WTC11 (cell line): ENCODE data around the gene AK5. TPM values are rescaled to one million over a fixed set of nuclear protein-coding genes. Genes with fewer than 3 reads are reported as not detected.

Experiments
- ATAC-seq: fragments of 200-7000 bp; cut with Tn5 transposase; 2 replicates; pipeline ENCODE4 v1.10.0; 2021; ENCODE audit warnings: mild to moderate bottlenecking, moderate library complexity
- CTCF ChIA-PET: fragments of 300-600 bp; sonication (Branson Sonifier 250); formaldehyde crosslinking; loops from one replicate; lab custom pipeline; 2021; ENCODE audit warnings: antibody characterized with exemption; lab: Charles Lee
- POLR2A ChIA-PET: fragments of 350-600 bp; sonication (Branson Sonifier 250); formaldehyde crosslinking; loops from one replicate; lab custom pipeline; 2021; ENCODE audit warnings: antibody characterized with exemption; lab: Charles Lee
- DNase-seq: peaks from one replicate; pipeline ENCODE4 v3.0.0; 2021; ENCODE audit warnings: low spot score
- H3K27ac Mint-ChIP-seq: 2 replicates; pipeline ENCODE4 v1.8.0; 2021; ENCODE audit warnings: mixed read lengths
- H3K27me3 Mint-ChIP-seq: 2 replicates; pipeline ENCODE4 v1.8.0; 2021; ENCODE audit warnings: low read depth, mild to moderate bottlenecking, moderate library complexity, mixed read lengths
- H3K36me3 Mint-ChIP-seq: 2 replicates; pipeline ENCODE4 v1.8.0; 2021; ENCODE audit warnings: mixed read lengths
- H3K4me1 Mint-ChIP-seq: 2 replicates; pipeline ENCODE4 v1.8.0; 2022; ENCODE audit warnings: mixed read lengths
- H3K4me3 Mint-ChIP-seq: 2 replicates; pipeline ENCODE4 v1.8.0; 2021; ENCODE audit warnings: mild to moderate bottlenecking, moderate library complexity, mixed read lengths
- H3K9me3 Mint-ChIP-seq: 2 replicates; pipeline ENCODE4 v1.8.0; 2021; ENCODE audit warnings: mixed read lengths
- CREB1 ChIP-seq: sonication (generic); formaldehyde crosslinking; IDR thresholded peaks from 2 replicates; pipeline ENCODE4 v1.8.0; 2023; ENCODE audit warnings: mild to moderate bottlenecking, missing genetic modification reagents
- HMGA2 ChIP-seq: fragments of 250-450 bp; sonication (Bioruptor Pico); IDR thresholded peaks from 2 replicates; pipeline ENCODE4 v1.4.0; 2021; ENCODE audit warnings: mild to moderate bottlenecking, moderate library complexity
- JAZF1 ChIP-seq: fragments of 250-450 bp; sonication (Bioruptor Pico); IDR thresholded peaks from 2 replicates; pipeline ENCODE4 v1.9.0; 2021; ENCODE audit warnings: moderate library complexity, mild to moderate bottlenecking, inconsistent platforms
- NFATC4 ChIP-seq: fragments of 250-450 bp; sonication (Bioruptor Pico); IDR thresholded peaks from 2 replicates; pipeline ENCODE4 v1.9.0; 2021; ENCODE audit warnings: mild to moderate bottlenecking
- NFYB ChIP-seq: sonication (generic); formaldehyde crosslinking; conservative IDR thresholded peaks from 2 replicates; pipeline ENCODE4 v1.8.0; 2022; ENCODE audit warnings: low read depth, missing genetic modification reagents
- RELA ChIP-seq: sonication (generic); formaldehyde crosslinking; IDR thresholded peaks from 2 replicates; pipeline ENCODE4 v1.8.1; 2022; ENCODE audit warnings: missing genetic modification reagents, mild to moderate bottlenecking, borderline replicate concordance
- SMAD3 ChIP-seq: sonication (generic); formaldehyde crosslinking; IDR thresholded peaks from 2 replicates; pipeline ENCODE4 v1.8.0; 2022; ENCODE audit warnings: missing genetic modification reagents, mild to moderate bottlenecking, borderline replicate concordance
- TEAD1 ChIP-seq: sonication (generic); formaldehyde crosslinking; IDR thresholded peaks from 2 replicates; pipeline ENCODE4 v1.8.0; 2022; ENCODE audit warnings: mild to moderate bottlenecking, missing genetic modification reagents
- TEAD4 ChIP-seq: sonication (generic); formaldehyde crosslinking; IDR thresholded peaks from 2 replicates; pipeline ENCODE4 v1.8.0; 2022; ENCODE audit warnings: mild to moderate bottlenecking, missing genetic modification reagents
- ZNF121 ChIP-seq: sonication (generic); formaldehyde crosslinking; IDR thresholded peaks from 2 replicates; pipeline ENCODE4 v1.8.0; 2023; ENCODE audit warnings: missing genetic modification reagents
- ZNF232 ChIP-seq: sonication (generic); formaldehyde crosslinking; IDR thresholded peaks from 2 replicates; pipeline ENCODE4 v1.8.0; 2022; ENCODE audit warnings: mild to moderate bottlenecking, missing genetic modification reagents
- ZNF396 ChIP-seq: fragments of 250-450 bp; sonication (Bioruptor Pico); IDR thresholded peaks from 2 replicates; pipeline ENCODE4 v1.8.0; 2021; ENCODE audit warnings: mild to moderate bottlenecking, moderate library complexity, borderline replicate concordance
- ZNF423 ChIP-seq: fragments of 250-450 bp; sonication (Bioruptor Pico); IDR thresholded peaks from 2 replicates; pipeline ENCODE4 v2.1.2; 2022; ENCODE audit warnings: mild to moderate bottlenecking, moderate library complexity
- total RNA-seq: library from RNA; stranded (reverse); gene quantifications from 3 replicates; pipeline ENCODE4 v1.2.3, GENCODE V29; 2021
- TF ChIP-seq, protein P1 (sequence below): sonication (generic); formaldehyde crosslinking; IDR thresholded peaks from 2 replicates; pipeline ENCODE4 v1.8.0; 2022; ENCODE audit warnings: mild to moderate bottlenecking, missing genetic modification reagents
- TF ChIP-seq, protein P2 (sequence below): sonication (generic); formaldehyde crosslinking; IDR thresholded peaks from 2 replicates; pipeline ENCODE4 v1.8.1; 2022; ENCODE audit warnings: missing genetic modification reagents, borderline replicate concordance
- TF ChIP-seq, protein P3 (sequence below): sonication (generic); formaldehyde crosslinking; IDR thresholded peaks from 2 replicates; pipeline ENCODE4 v1.8.0; 2022; ENCODE audit warnings: mild to moderate bottlenecking, missing genetic modification reagents
- TF ChIP-seq, protein P4 (sequence below): sonication (generic); formaldehyde crosslinking; IDR thresholded peaks from 2 replicates; pipeline ENCODE4 v1.8.0; 2023; ENCODE audit warnings: missing genetic modification reagents
- TF ChIP-seq, protein P5 (sequence below): sonication (generic); formaldehyde crosslinking; IDR thresholded peaks from 2 replicates; pipeline ENCODE4 v1.8.1; 2023; ENCODE audit warnings: mild to moderate bottlenecking, moderate library complexity, missing genetic modification reagents
- TF ChIP-seq, protein P6 (sequence below): fragments of 250-450 bp; sonication (Bioruptor Pico); IDR thresholded peaks from 2 replicates; pipeline ENCODE4 v1.9.0; 2021; ENCODE audit warnings: mild to moderate bottlenecking, borderline replicate concordance
- TF ChIP-seq, protein P7 (sequence below): fragments of 250-450 bp; sonication (Bioruptor Pico); IDR thresholded peaks from 2 replicates; pipeline ENCODE4 v1.9.0; 2021; ENCODE audit warnings: mild to moderate bottlenecking
- TF ChIP-seq, protein P8 (sequence below): sonication (generic); formaldehyde crosslinking; IDR thresholded peaks from 2 replicates; pipeline ENCODE4 v1.8.1; 2023; ENCODE audit warnings: mild to moderate bottlenecking, missing genetic modification reagents, borderline replicate concordance

Gene AK5
- total RNA-seq, 1 experiment from 2014 or later, result 3.0 TPM

DNA sequence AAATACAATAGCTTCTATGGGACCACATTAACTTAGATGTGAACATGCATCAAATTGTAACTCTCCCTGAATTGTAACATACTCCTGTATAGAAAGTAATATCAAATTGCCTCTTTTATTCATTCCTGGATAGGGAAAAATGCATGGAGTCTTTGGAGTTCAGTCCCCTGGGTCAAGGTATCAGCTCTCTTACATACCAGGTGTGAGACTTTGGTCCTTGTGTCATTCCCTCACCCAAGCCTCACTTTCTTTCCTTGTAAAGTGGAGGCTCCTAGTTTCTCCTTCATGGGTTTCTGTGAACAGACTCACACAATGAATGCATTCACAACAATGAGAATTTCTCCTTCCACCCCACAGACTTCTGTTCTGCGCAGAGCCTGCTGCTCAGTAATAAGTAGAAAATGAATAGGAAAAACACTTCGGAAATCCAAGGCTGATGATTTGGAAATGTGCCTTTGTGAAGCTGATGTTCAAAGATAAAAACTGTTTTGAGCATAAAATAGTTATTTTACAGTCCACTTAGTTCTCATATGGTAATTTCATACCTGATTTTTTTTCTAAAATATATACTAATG is 185.3 kb downstream of the AK5 start:
- H3K27ac Mint-ChIP-seq, result no peak overlapping the region
- ATAC-seq, result no peak
- POLR2A ChIA-PET, result no interaction called here
- CTCF ChIA-PET, result no interaction called here
- H3K4me3 Mint-ChIP-seq, result no peak overlapping the region
- H3K9me3 Mint-ChIP-seq, result no peaks in the 10 kb centered on the region
- no peak for DNase-seq
- H3K36me3 Mint-ChIP-seq, result no peaks in the 10 kb centered on the region
- TF ChIP-seq TEAD1 (CRISPR knock-in tag), result no peak
- no peak for TF ChIP-seq TEAD4 (CRISPR knock-in tag)
- no peak for TF ChIP-seq ZNF423 (CRISPR knock-in tag)
- no peak for TF ChIP-seq ZNF396 (CRISPR knock-in tag)
- TF ChIP-seq SMAD3 (CRISPR knock-in tag), result no peak
- TF ChIP-seq, protein P1, sequence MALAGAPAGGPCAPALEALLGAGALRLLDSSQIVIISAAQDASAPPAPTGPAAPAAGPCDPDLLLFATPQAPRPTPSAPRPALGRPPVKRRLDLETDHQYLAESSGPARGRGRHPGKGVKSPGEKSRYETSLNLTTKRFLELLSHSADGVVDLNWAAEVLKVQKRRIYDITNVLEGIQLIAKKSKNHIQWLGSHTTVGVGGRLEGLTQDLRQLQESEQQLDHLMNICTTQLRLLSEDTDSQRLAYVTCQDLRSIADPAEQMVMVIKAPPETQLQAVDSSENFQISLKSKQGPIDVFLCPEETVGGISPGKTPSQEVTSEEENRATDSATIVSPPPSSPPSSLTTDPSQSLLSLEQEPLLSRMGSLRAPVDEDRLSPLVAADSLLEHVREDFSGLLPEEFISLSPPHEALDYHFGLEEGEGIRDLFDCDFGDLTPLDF (CRISPR knock-in tag), result no peak
- TF ChIP-seq, protein P2, sequence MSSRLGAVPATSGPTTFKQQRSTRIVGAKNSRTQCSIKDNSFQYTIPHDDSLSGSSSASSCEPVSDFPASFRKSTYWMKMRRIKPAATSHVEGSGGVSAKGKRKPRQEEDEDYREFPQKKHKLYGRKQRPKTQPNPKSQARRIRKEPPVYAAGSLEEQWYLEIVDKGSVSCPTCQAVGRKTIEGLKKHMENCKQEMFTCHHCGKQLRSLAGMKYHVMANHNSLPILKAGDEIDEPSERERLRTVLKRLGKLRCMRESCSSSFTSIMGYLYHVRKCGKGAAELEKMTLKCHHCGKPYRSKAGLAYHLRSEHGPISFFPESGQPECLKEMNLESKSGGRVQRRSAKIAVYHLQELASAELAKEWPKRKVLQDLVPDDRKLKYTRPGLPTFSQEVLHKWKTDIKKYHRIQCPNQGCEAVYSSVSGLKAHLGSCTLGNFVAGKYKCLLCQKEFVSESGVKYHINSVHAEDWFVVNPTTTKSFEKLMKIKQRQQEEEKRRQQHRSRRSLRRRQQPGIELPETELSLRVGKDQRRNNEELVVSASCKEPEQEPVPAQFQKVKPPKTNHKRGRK (CRISPR knock-in tag), result no peak
- no peak for TF ChIP-seq ZNF232 (CRISPR knock-in tag)
- TF ChIP-seq, protein P3, sequence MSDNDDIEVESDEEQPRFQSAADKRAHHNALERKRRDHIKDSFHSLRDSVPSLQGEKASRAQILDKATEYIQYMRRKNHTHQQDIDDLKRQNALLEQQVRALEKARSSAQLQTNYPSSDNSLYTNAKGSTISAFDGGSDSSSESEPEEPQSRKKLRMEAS (CRISPR knock-in tag), result no peak
- TF ChIP-seq, all 79 proteins: peak for 0
- Mint-ChIP-seq H3K27me3 (no peaks in the 10 kb centered on the region), H3K4me1 (no peaks in the 10 kb centered on the region)

DNA sequence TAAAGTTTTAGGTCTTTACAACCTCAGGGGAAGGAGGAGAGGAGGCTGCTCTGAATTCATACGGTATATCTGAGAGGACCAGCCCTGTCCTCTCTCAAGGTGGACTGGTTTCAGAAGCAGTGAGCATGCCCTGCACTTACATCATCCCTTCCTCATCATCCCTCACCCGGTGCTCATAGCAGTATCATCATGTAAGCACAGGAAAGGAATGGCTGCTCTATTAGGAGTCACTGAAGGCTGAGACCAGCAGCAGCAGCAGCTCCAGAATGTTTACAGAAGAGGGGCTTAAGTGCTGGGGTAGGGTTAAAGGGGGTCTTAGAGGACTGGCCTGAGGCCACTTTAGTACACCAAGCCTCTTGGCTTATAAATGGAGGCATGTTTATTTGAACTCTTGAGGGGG is 185.9 kb downstream of the AK5 start:
- CTCF ChIA-PET, result no interaction called here
- TF ChIP-seq, protein P4, sequence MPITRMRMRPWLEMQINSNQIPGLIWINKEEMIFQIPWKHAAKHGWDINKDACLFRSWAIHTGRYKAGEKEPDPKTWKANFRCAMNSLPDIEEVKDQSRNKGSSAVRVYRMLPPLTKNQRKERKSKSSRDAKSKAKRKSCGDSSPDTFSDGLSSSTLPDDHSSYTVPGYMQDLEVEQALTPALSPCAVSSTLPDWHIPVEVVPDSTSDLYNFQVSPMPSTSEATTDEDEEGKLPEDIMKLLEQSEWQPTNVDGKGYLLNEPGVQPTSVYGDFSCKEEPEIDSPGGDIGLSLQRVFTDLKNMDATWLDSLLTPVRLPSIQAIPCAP (CRISPR knock-in tag), result no peak
- TF ChIP-seq ZNF423 (CRISPR knock-in tag), result no peak
- no peak for TF ChIP-seq RELA (CRISPR knock-in tag)
- TF ChIP-seq HMGA2, result no peak
- TF ChIP-seq, protein P5, sequence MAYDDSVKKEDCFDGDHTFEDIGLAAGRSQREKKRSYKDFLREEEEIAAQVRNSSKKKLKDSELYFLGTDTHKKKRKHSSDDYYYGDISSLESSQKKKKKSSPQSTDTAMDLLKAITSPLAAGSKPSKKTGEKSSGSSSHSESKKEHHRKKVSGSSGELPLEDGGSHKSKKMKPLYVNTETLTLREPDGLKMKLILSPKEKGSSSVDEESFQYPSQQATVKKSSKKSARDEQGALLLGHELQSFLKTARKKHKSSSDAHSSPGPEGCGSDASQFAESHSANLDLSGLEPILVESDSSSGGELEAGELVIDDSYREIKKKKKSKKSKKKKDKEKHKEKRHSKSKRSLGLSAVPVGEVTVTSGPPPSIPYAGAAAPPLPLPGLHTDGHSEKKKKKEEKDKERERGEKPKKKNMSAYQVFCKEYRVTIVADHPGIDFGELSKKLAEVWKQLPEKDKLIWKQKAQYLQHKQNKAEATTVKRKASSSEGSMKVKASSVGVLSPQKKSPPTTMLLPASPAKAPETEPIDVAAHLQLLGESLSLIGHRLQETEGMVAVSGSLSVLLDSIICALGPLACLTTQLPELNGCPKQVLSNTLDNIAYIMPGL (CRISPR knock-in tag), result no peak
- TF ChIP-seq NFYB (CRISPR knock-in tag), result no peak
- TF ChIP-seq, protein P6, sequence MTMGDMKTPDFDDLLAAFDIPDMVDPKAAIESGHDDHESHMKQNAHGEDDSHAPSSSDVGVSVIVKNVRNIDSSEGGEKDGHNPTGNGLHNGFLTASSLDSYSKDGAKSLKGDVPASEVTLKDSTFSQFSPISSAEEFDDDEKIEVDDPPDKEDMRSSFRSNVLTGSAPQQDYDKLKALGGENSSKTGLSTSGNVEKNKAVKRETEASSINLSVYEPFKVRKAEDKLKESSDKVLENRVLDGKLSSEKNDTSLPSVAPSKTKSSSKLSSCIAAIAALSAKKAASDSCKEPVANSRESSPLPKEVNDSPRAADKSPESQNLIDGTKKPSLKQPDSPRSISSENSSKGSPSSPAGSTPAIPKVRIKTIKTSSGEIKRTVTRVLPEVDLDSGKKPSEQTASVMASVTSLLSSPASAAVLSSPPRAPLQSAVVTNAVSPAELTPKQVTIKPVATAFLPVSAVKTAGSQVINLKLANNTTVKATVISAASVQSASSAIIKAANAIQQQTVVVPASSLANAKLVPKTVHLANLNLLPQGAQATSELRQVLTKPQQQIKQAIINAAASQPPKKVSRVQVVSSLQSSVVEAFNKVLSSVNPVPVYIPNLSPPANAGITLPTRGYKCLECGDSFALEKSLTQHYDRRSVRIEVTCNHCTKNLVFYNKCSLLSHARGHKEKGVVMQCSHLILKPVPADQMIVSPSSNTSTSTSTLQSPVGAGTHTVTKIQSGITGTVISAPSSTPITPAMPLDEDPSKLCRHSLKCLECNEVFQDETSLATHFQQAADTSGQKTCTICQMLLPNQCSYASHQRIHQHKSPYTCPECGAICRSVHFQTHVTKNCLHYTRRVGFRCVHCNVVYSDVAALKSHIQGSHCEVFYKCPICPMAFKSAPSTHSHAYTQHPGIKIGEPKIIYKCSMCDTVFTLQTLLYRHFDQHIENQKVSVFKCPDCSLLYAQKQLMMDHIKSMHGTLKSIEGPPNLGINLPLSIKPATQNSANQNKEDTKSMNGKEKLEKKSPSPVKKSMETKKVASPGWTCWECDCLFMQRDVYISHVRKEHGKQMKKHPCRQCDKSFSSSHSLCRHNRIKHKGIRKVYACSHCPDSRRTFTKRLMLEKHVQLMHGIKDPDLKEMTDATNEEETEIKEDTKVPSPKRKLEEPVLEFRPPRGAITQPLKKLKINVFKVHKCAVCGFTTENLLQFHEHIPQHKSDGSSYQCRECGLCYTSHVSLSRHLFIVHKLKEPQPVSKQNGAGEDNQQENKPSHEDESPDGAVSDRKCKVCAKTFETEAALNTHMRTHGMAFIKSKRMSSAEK (CRISPR knock-in tag), result no peak
- TF ChIP-seq CREB1, result no peak
- TF ChIP-seq ZNF121 (CRISPR knock-in tag), result no peak
- TF ChIP-seq, protein P7, sequence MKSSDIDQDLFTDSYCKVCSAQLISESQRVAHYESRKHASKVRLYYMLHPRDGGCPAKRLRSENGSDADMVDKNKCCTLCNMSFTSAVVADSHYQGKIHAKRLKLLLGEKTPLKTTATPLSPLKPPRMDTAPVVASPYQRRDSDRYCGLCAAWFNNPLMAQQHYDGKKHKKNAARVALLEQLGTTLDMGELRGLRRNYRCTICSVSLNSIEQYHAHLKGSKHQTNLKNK (CRISPR knock-in tag), result no peak
- TF ChIP-seq ZNF396 (CRISPR knock-in tag), result no peak
- TF ChIP-seq NFATC4 (CRISPR knock-in tag), result no peak
- no peak for TF ChIP-seq JAZF1
- TF ChIP-seq, protein P8, sequence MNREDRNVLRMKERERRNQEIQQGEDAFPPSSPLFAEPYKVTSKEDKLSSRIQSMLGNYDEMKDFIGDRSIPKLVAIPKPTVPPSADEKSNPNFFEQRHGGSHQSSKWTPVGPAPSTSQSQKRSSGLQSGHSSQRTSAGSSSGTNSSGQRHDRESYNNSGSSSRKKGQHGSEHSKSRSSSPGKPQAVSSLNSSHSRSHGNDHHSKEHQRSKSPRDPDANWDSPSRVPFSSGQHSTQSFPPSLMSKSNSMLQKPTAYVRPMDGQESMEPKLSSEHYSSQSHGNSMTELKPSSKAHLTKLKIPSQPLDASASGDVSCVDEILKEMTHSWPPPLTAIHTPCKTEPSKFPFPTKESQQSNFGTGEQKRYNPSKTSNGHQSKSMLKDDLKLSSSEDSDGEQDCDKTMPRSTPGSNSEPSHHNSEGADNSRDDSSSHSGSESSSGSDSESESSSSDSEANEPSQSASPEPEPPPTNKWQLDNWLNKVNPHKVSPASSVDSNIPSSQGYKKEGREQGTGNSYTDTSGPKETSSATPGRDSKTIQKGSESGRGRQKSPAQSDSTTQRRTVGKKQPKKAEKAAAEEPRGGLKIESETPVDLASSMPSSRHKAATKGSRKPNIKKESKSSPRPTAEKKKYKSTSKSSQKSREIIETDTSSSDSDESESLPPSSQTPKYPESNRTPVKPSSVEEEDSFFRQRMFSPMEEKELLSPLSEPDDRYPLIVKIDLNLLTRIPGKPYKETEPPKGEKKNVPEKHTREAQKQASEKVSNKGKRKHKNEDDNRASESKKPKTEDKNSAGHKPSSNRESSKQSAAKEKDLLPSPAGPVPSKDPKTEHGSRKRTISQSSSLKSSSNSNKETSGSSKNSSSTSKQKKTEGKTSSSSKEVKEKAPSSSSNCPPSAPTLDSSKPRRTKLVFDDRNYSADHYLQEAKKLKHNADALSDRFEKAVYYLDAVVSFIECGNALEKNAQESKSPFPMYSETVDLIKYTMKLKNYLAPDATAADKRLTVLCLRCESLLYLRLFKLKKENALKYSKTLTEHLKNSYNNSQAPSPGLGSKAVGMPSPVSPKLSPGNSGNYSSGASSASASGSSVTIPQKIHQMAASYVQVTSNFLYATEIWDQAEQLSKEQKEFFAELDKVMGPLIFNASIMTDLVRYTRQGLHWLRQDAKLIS (CRISPR knock-in tag), result no peak

More for the DNA sequence above, 185.9 kb downstream of the AK5 start:
- Mint-ChIP-seq H3K36me3 (no peaks in the 10 kb centered on the region), H3K4me3 (no peak overlapping the region), H3K27me3 (no peaks in the 10 kb centered on the region), H3K4me1 (no peaks in the 10 kb centered on the region), H3K9me3 (peaks cover 1% of the 10 kb centered on the region), H3K27ac (no peak overlapping the region)
- POLR2A ChIA-PET, result no interaction called here
- no peak for DNase-seq
- ATAC-seq, result no peak
